GM12873 (cell line): ENCODE results near the gene MYCBPAP.
A peak's percentile ranks its signal among the peaks of the same experiment; 100 is the strongest.

Experiments used
- CTCF ChIP-seq: IDR thresholded peaks from 2 replicates; pipeline ENCODE4 v1.5.1; 2012; ENCODE audit warnings: low read depth, mild to moderate bottlenecking, moderate library complexity, low read length, control low read depth; ENCODE audit not compliant: insufficient read depth; ENCODE audit errors: missing control alignments

The MYCBPAP gene

GRCh38 chr17:50533720-50534148 is 25.5 kb downstream of the MYCBPAP start:
- TF ChIP-seq CTCF, result no peak

- TF ChIP-seq CTCF, result peak; percentile 20
These were observed 26.2 kb downstream of the MYCBPAP start for GRCh38 chr17:50534222-50534978.

GRCh38 chr17:50534979-50535326 is 26.7 kb downstream of the MYCBPAP start:
- no peak for TF ChIP-seq CTCF

GRCh38 chr17:50535407-50535806 is 27.2 kb downstream of the MYCBPAP start:
- TF ChIP-seq CTCF, result no peak

GRCh38 chr17:50536683-50537646 is 28.7 kb downstream of the MYCBPAP start:
- no peak for TF ChIP-seq CTCF

GRCh38 chr17:50537721-50538548 is 29.7 kb downstream of the MYCBPAP start:
- no peak for TF ChIP-seq CTCF
